KOPT-K1 (cell line): ENCODE results near the gene MYRIP.
"Not testable (repeated sequence)": the region's sequence is repeated elsewhere in the genome, so short reads cannot be mapped to it uniquely, and the experiment has no call there.

Source experiments
- H3K27ac ChIP-seq: fragments of 200-600 bp; sonication (generic); 2 replicates; pipeline ENCODE4 v1.5.1; 2016; ENCODE audit warnings: antibody characterized with exemption, mild to moderate bottlenecking, low read depth, low read length; ENCODE audit not compliant: poor library complexity, severe bottlenecking
- H3K36me3 ChIP-seq: fragments of 200-600 bp; sonication (generic); 2 replicates; pipeline ENCODE4 v1.5.1; 2017; ENCODE audit warnings: antibody characterized with exemption, mild to moderate bottlenecking, low read length, moderate library complexity; ENCODE audit not compliant: insufficient read depth
- H3K9me3 ChIP-seq: fragments of 200-600 bp; sonication (generic); 2 replicates; pipeline ENCODE4 v1.5.1; 2017; ENCODE audit warnings: antibody characterized with exemption, low read length, mild to moderate bottlenecking; ENCODE audit not compliant: insufficient read depth, poor library complexity, severe bottlenecking

Gene MYRIP

DNA sequence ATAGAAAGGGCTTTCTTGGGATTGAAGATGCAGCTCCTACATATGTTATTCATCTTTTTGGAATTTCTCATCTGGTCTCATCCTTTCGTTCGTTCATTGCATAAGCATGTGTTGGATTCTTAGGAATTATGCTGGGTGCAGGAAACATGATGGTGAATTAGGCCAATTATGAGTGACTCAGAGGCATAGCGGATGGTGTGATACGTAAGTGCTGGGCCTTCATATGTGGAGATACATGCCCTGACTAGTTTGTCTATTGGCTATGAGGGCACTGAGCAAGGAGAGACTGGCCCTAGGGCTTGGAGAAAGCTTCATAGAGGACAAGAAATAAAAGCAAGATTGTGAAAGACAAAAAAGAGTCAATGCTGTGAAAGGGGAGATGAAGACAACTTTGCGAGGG, 235.1 kb downstream of the MYRIP start:
- no peaks in the 10 kb centered on the region for H3K36me3 ChIP-seq
- no peak overlapping the region for H3K27ac ChIP-seq
- H3K9me3 ChIP-seq, result no peaks in the 10 kb centered on the region

- Histone ChIP-seq H3K36me3 (no peaks in the 10 kb centered on the region), H3K9me3 (no peaks in the 10 kb centered on the region), H3K27ac (no peak overlapping the region)
These were observed 235.6 kb downstream of the MYRIP start for GRCh38 chr3:40045051-40045450.

DNA sequence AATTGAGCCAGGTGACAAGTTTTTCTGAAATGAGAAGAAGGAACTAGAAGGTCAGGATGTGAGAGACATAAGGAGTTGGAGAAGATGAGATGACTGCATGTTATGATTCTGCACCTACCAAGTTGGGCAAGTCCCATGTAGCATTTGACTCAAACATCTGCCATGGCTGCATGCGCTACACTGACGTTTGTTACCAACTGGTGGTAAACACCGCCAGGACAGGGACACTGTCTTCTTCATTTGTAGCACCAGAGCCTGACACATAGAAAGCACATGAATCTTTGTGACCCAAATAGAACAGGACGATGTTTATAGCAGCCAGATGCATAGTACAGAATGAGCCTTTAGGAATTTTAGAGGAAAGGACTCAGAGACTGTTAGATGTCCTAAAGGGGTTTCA, 236.7 kb downstream of the MYRIP start:
- Histone ChIP-seq H3K9me3 (no peaks in the 10 kb centered on the region), H3K27ac (no peak overlapping the region)

DNA sequence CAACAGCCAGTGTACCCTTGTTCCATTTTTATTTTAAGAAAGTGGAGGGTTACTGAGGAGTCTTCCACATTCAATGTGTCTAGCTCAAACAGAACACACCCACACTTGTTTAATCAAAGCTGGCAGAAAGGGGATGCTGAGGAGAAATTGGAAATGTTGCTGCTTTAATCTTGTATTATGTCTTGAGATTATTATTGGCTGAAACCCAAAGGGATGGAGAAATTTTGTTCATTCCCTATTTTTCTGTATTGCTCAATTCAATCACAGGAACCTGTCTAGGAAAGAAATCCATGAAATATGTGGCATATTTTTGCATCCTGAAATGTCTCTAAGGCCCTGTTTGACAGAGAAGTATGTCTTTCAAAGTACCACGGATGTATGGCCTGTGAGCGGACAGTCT, 238.0 kb downstream of the MYRIP start:
- no peak overlapping the region for H3K27ac ChIP-seq
- H3K36me3 ChIP-seq, result no peaks in the 10 kb centered on the region
- H3K9me3 ChIP-seq, result no peaks in the 10 kb centered on the region

More for the DNA sequence above, 236.7 kb downstream of the MYRIP start:
- H3K36me3 ChIP-seq, result no peaks in the 10 kb centered on the region

- H3K27ac ChIP-seq, result no peak overlapping the region
- H3K36me3 ChIP-seq, result no peaks in the 10 kb centered on the region
These were observed 244.3 kb downstream of the MYRIP start for GRCh38 chr3:40053663-40054062.

DNA sequence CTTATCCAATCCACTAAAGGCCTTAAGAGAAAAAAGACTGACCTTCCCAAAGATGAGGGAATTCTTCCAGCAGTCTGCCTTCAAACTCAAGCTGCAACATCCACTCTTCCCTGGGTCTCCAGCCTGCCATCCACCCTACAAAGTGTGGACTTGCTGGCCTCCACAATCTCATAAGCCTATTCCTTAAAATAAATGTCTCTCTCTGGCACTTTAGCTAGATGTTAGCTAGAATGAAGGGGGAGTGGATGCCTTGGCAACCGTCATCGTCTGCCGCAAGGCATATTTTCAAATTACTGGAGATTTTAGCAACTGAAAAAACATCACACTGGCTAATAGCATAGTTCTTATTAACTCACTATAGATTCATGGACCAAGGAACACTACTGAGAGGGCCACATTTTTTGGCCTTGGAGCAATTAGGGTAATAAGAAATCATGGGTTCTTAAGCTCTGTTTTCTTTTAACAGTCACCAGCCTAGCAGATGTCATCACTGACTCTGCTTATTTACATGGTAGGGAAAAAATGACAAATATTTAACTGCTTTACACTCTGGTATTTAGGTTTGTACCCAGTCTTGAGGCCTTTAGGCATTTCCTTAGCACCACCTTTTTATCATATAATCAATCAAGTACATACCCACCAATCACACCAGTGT, 245.3 kb downstream of the MYRIP start:
- H3K36me3 ChIP-seq, result no peaks in the 10 kb centered on the region
- H3K27ac ChIP-seq, result no peak overlapping the region
- H3K9me3 ChIP-seq, result no peaks in the 10 kb centered on the region

More at GRCh38 chr3:40053663-40054062, 244.3 kb downstream of the MYRIP start:
- H3K9me3 ChIP-seq, result no peaks in the 10 kb centered on the region

DNA sequence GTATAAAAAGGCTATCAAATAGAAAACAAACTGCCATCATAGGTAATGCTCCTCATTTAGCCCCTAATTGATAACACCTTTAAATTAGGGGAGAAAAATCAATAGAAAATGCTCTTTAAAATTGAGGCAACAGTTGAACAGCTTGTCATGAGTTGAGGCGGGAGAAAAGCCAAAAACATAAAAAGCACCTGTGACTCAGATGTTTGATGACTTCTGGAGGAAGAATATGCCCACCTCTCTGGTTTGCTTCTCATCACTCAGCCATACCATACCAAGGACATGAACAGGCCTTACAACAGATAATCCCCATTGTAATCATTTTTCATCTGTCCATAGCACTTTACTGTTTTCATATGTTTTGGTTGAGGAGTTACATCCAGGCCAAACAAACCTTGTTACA, 246.0 kb downstream of the MYRIP start:
- H3K9me3 ChIP-seq, result no peaks in the 10 kb centered on the region
- no peak overlapping the region for H3K27ac ChIP-seq
- H3K36me3 ChIP-seq, result no peaks in the 10 kb centered on the region

GRCh38 chr3:40055956-40056355, 246.5 kb downstream of the MYRIP start:
- Histone ChIP-seq H3K36me3 (no peaks in the 10 kb centered on the region), H3K9me3 (no peaks in the 10 kb centered on the region), H3K27ac (no peak overlapping the region)

GRCh38 chr3:40057077-40057476, 247.7 kb downstream of the MYRIP start:
- no peaks in the 10 kb centered on the region for H3K9me3 ChIP-seq
- H3K27ac ChIP-seq, result no peak overlapping the region
- H3K36me3 ChIP-seq, result no peaks in the 10 kb centered on the region

- Histone ChIP-seq H3K36me3 (no peaks in the 10 kb centered on the region), H3K27ac (no peak overlapping the region), H3K9me3 (no peaks in the 10 kb centered on the region)
These were observed 248.4 kb downstream of the MYRIP start for GRCh38 chr3:40057786-40058185.

- H3K9me3 ChIP-seq, result no peaks in the 10 kb centered on the region
- no peaks in the 10 kb centered on the region for H3K36me3 ChIP-seq
- H3K27ac ChIP-seq, result no peak overlapping the region
These were observed 259.2 kb downstream of the MYRIP start for GRCh38 chr3:40068636-40069035.

DNA sequence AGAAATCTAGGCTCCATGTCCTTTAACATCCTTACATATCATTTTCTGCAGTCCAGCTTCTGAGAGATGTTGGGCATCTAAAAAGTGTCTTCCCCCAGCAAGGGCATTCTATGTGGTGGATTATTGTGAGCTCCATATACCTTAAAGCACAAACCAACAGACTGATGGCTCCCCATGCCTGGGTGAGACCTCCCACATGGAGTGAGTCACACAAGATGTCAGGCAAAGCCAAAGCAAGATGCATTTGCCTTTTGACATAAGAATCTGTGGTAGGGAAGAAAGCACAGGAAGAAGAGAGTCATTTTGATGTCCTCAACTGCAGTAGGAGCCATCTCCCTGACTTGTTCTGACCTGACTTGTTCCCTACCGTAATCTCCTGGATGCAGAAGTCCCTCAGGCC, 261.4 kb downstream of the MYRIP start:
- H3K36me3 ChIP-seq, result no peaks in the 10 kb centered on the region

GRCh38 chr3:40071683-40072238, 262.4 kb downstream of the MYRIP start:
- Histone ChIP-seq H3K9me3 (no peaks in the 10 kb centered on the region), H3K36me3 (no peaks in the 10 kb centered on the region), H3K27ac (no peak overlapping the region)

More for the DNA sequence above, 261.4 kb downstream of the MYRIP start:
- Histone ChIP-seq H3K9me3 (no peaks in the 10 kb centered on the region), H3K27ac (no peak overlapping the region)

DNA sequence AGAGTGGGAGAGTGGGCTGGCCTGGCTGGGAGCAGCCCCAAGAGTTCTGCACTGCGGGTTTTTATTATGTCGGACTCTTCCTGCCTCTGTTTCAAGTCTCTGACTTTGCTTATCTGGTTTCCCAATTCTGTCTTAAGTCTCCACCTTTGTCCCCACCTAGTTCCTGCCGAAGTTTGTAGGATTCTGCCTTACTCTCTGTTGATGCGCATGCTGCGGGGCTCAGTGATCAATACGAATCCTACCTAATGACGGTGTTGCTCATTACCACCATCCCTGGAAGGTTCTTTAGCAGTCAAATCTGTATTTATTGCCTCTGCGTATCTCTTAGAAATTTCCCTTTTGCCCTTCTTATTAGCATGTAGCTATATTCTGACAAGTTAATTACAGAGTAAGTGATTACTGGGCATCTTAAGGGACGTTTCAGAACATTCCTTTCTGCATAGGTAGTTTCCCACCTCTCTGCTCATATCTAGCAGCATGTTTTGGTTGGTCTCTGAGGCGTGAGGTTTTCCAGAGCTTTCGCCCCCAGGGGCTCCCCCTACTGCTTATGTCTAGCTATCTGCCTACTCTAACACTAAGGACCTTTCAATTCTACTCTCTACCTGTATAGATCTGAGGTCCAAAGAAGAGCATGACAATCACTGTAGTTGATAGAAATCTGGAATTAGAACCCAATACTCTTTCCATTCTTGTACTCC, 264.1 kb downstream of the MYRIP start:
- H3K27ac ChIP-seq, result no peak overlapping the region
- no peaks in the 10 kb centered on the region for H3K36me3 ChIP-seq
- no peaks in the 10 kb centered on the region for H3K9me3 ChIP-seq

DNA sequence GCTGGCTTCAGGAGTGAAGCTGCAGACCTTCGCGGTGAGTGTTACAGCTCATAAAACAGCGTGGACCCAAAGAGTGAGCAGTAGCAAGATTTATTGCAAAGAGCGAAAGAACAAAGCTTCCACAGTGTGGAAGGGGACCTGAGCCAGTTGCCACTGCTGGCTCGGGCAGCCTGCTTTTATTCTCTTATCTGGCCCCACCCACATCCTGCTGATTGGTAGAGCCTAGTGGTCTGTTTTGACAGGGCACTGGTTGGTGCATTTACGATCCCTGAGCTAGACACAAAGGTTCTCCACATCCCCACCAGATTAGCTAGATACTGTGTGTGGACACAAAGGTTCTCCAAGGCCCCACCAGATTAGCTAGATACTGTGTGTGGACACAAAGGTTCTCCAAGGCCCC, 267.7 kb downstream of the MYRIP start:
- H3K9me3 ChIP-seq, H3K36me3 ChIP-seq, H3K27ac ChIP-seq: not testable (repeated sequence)
